HEK293 (cell line): Measurements from ENCODE around the gene SLC25A14.

Experiments
- CTCF ChIA-PET: fragments of 350-600 bp; formaldehyde crosslinking; extraction: SDS; loops from one replicate; lab custom pipeline; 2021; ENCODE audit warnings: antibody characterized with exemption; lab: Yijun Ruan, JAX
- POLR2A ChIA-PET: fragments of 300-600 bp; formaldehyde crosslinking; extraction: SDS; loops from one replicate; lab custom pipeline; 2020; ENCODE audit warnings: antibody characterized with exemption, inconsistent platforms; lab: Yijun Ruan, JAX
- H3K27ac ChIP-seq: fragments of 200-500 bp; sonication (Bioruptor generic); 2 replicates; pipeline ENCODE4 v1.5.1; 2014; ENCODE audit warnings: low read depth, low read length, control low read depth, inconsistent platforms; ENCODE audit errors: extremely low read depth
- H3K36me3 ChIP-seq, 2 experiments: fragments of 200-500 bp in 1 of 2; sonication (Bioruptor generic) in 1 of 2; 1 replicate in 1 of 2; 2 replicates in 1 of 2; pipeline ENCODE4 v1.5.1; 2014 to 2017; ENCODE audit warnings: inconsistent platforms in 2 of 2, low read length in 2 of 2; ENCODE audit not compliant: control insufficient read depth in 2 of 2, insufficient read depth in 1 of 2
- H3K4me1 ChIP-seq: fragments of 200-500 bp; sonication (Bioruptor generic); 2 replicates; pipeline ENCODE4 v1.5.1; 2014; ENCODE audit warnings: mild to moderate bottlenecking, low read length, inconsistent platforms; ENCODE audit not compliant: control insufficient read depth, insufficient read depth
- H3K4me3 ChIP-seq: 2 replicates; pipeline ENCODE4 v1.5.1; 2011; ENCODE audit warnings: low read depth, mild to moderate bottlenecking, control low read depth, low read length, moderate library complexity
- H3K9me3 ChIP-seq: fragments of 200-500 bp; sonication (Bioruptor generic); 2 replicates; pipeline ENCODE4 v1.5.1; 2014; ENCODE audit warnings: low read depth, low read length, inconsistent platforms; ENCODE audit not compliant: control insufficient read depth, insufficient read depth
- PBX3 ChIP-seq: sonication (generic); formaldehyde crosslinking; IDR thresholded peaks from 2 replicates; pipeline ENCODE4 v1.8.1; 2022; ENCODE audit warnings: mild to moderate bottlenecking, moderate library complexity, missing genetic modification reagents
- YY2 ChIP-seq: fragments of 450-650 bp; formaldehyde crosslinking; IDR thresholded peaks from 2 replicates; pipeline ENCODE4 v1.5.1; 2016; ENCODE audit warnings: missing biosample characterization, missing genetic modification characterization
- ZBTB20 ChIP-seq: fragments of 450-650 bp; formaldehyde crosslinking; IDR thresholded peaks from 2 replicates; pipeline ENCODE4 v1.5.1; 2016; ENCODE audit warnings: missing biosample characterization, missing genetic modification characterization
- ZIC2 ChIP-seq: fragments of 450-650 bp; formaldehyde crosslinking; IDR thresholded peaks from 2 replicates; pipeline ENCODE4 v1.5.1; 2016; ENCODE audit warnings: missing biosample characterization, missing genetic modification characterization
- ZNF10 ChIP-seq: fragments of 450-650 bp; formaldehyde crosslinking; IDR thresholded peaks from 2 replicates; pipeline ENCODE4 v1.5.1; 2017; ENCODE audit warnings: missing biosample characterization, missing genetic modification characterization
- ZNF274 ChIP-seq, 2 experiments: fragments of 200-500 bp in 1 of 2; fragments of 450-650 bp in 1 of 2; sonication (Bioruptor generic) in 1 of 2; formaldehyde crosslinking in 1 of 2; IDR thresholded peaks; 2 replicates each; pipeline versions ENCODE4 v1.5.1 to v1.6.1; 2014 to 2016; ENCODE audit warnings: borderline replicate concordance in 1 of 2, inconsistent platforms in 1 of 2, low read length in 1 of 2, missing biosample characterization in 1 of 2, missing genetic modification characterization in 1 of 2
- ZNF335 ChIP-seq: fragments of 450-650 bp; formaldehyde crosslinking; conservative IDR thresholded peaks from 2 replicates; pipeline ENCODE4 v1.5.1; 2016; ENCODE audit warnings: missing biosample characterization, missing genetic modification characterization
- ZNF341 ChIP-seq: fragments of 450-650 bp; formaldehyde crosslinking; IDR thresholded peaks from 2 replicates; pipeline ENCODE4; 2016; ENCODE audit warnings: low read depth, missing biosample characterization, missing genetic modification characterization
- ZNF362 ChIP-seq: fragments of 450-650 bp; formaldehyde crosslinking; IDR thresholded peaks from 2 replicates; pipeline ENCODE4 v1.5.1; 2016; ENCODE audit warnings: missing biosample characterization, missing genetic modification characterization
- ZNF548 ChIP-seq: fragments of 450-650 bp; formaldehyde crosslinking; IDR thresholded peaks from 2 replicates; pipeline ENCODE4 v1.5.1; 2016; ENCODE audit warnings: missing biosample characterization, missing genetic modification characterization
- ZNF560 ChIP-seq: fragments of 450-650 bp; formaldehyde crosslinking; IDR thresholded peaks from 2 replicates; pipeline ENCODE4 v1.5.1; 2017; ENCODE audit warnings: missing biosample characterization, missing genetic modification characterization, borderline replicate concordance
- TF ChIP-seq, protein P1 (sequence below): fragments of 450-650 bp; IDR thresholded peaks from 2 replicates; pipeline ENCODE4 v1.5.1; 2018; ENCODE audit warnings: missing biosample characterization, missing genetic modification characterization
- TF ChIP-seq, protein P2 (sequence below): fragments of 450-650 bp; formaldehyde crosslinking; IDR thresholded peaks from 2 replicates; pipeline ENCODE4 v1.5.1; 2017; ENCODE audit warnings: missing biosample characterization, missing genetic modification characterization

The SLC25A14 gene

DNA sequence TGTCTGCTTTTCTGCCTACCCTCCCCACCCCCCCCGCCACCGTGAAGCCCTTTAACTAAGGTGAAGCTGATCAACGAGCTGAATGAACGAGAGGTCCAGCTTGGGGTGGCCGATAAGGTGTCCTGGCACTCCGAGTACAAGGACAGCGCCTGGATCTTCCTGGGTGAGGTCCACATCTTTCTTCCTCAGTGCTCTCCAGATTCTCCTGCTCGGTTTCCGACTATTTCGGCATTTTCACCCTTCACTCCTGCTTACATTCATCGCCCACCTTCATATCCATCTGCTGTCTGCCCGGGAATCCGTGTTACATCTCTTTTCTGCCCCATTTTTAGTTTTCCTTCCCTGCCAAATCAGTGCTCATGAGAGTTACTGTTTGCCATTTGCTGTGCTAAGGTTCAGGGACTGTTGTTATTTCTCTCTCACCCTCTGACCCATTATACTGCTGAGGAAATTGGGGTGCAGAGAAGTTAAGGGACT is 62.5 kb downstream of the SLC25A14 start:
- ChIA-PET POLR2A (interaction anchor here (0.7 to 1.7 kb wide), 3 partner anchors 9 to 62 kb away, joined by 3 to 9 read pairs (median 3); partner anchors contain the start of gene SLC25A14), CTCF (interaction anchor here (0.6 kb wide), 1 partner anchor 9 kb away, joined by 3 read pairs; no protein-coding TSS in a partner anchor)
- Histone ChIP-seq H3K27ac (0 out of 2 replicates have a peak overlapping the region, but pooled peaks have one; percentile 35), H3K4me3 (peak overlapping the region; percentile 74), H3K9me3 (no peaks in the 10 kb centered on the region), H3K36me3 (peaks cover 0 to 18% of the 10 kb centered on the region in 2 experiments; a peak in 2 of 3 replicates), H3K4me1 (peaks cover 3% of the 10 kb centered on the region; the same call in 1 of the 2 replicates)
- TF ChIP-seq ZNF335 (tag by site-specific recombination) (peak; percentile 75), ZBTB20 (peak; percentile 90), ZIC2 (no peak), ZNF341 (tag by site-specific recombination) (peak; percentile 40; the same call in 1 of the 2 replicates)

DNA sequence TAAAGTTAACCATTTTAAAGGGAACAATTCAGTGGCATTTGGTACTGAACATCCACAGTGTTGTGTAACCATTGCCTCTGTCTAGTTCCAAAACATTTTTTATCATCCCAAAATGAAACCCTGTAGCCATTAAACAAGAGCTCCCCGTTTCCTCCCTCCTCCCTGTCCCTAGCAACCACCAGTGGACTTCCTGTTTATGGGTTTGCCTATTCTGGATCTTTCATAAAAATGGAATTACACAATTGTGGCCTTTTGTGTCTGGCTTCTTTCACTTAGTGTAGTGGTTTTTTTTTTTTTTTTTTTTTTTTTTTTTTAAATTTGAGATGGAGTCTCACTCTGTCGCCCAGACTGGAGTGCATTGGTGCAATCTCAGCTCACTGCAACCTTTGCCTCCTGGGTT is 73.7 kb downstream of the SLC25A14 start:
- POLR2A ChIA-PET: no interaction called here
- CTCF ChIA-PET: interaction anchor here (0.5 to 1.1 kb wide), 2 partner anchors 13 to 458 kb away, joined by 3 read pairs; no protein-coding TSS in a partner anchor
- no peaks in the 10 kb centered on the region for H3K4me1 ChIP-seq
- peaks cover 16 to 52% of the 10 kb centered on the region in 2 experiments for H3K36me3 ChIP-seq
- no peak overlapping the region for H3K27ac ChIP-seq
- no peaks in the 10 kb centered on the region; the same call in 1 of the 2 replicates for H3K9me3 ChIP-seq
- H3K4me3 ChIP-seq: no peak overlapping the region
- TF ChIP-seq ZNF548 (tag by site-specific recombination): no peak
- TF ChIP-seq PBX3: no peak
- TF ChIP-seq ZNF274 (IDR thresholded peaks at IDR 0.05; ENCODE audit: low read length): no peak
- no peak for TF ChIP-seq ZNF274 (tag by site-specific recombination; IDR thresholded peaks at IDR 0.05; ENCODE audit: borderline replicate concordance)
- TF ChIP-seq ZNF362 (tag by site-specific recombination): peak; percentile 67; the same call in 1 of the 2 replicates
- TF ChIP-seq, protein P1, sequence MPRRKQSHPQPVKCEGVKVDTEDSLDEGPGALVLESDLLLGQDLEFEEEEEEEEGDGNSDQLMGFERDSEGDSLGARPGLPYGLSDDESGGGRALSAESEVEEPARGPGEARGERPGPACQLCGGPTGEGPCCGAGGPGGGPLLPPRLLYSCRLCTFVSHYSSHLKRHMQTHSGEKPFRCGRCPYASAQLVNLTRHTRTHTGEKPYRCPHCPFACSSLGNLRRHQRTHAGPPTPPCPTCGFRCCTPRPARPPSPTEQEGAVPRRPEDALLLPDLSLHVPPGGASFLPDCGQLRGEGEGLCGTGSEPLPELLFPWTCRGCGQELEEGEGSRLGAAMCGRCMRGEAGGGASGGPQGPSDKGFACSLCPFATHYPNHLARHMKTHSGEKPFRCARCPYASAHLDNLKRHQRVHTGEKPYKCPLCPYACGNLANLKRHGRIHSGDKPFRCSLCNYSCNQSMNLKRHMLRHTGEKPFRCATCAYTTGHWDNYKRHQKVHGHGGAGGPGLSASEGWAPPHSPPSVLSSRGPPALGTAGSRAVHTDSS (tag by site-specific recombination): no peak
- no peak for TF ChIP-seq YY2 (tag by site-specific recombination)

DNA sequence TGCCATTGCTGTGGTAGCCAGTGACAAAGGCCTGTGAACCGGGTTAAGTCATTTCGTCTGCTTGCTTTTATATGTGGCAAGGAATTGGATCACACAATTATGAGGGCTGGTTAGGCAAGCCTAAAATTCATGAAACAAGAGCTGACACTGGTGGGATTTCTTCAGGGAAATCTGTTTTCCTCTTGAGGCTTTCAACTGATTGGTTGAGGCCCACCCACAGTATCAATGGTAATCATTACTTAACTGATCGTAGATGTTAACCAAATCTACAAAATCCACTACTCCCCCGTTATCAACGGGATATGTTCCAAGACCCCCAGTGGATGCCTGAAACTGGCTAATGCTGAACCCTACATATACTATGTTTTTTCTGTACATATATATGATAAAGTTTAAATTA is 75.1 kb downstream of the SLC25A14 start:
- H3K36me3 ChIP-seq: peaks cover 16 to 41% of the 10 kb centered on the region in 2 experiments; a peak in 2 of 3 replicates
- no peaks in the 10 kb centered on the region; the same call in 1 of the 2 replicates for H3K9me3 ChIP-seq
- no peak overlapping the region for H3K27ac ChIP-seq
- H3K4me3 ChIP-seq: no peak overlapping the region
- H3K4me1 ChIP-seq: no peaks in the 10 kb centered on the region
- TF ChIP-seq, protein P2, sequence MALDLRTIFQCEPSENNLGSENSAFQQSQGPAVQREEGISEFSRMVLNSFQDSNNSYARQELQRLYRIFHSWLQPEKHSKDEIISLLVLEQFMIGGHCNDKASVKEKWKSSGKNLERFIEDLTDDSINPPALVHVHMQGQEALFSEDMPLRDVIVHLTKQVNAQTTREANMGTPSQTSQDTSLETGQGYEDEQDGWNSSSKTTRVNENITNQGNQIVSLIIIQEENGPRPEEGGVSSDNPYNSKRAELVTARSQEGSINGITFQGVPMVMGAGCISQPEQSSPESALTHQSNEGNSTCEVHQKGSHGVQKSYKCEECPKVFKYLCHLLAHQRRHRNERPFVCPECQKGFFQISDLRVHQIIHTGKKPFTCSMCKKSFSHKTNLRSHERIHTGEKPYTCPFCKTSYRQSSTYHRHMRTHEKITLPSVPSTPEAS (tag by site-specific recombination): no peak
- TF ChIP-seq ZNF560 (no peak), ZNF10 (tag by site-specific recombination) (peak; percentile 89)
- CTCF ChIA-PET: no interaction called here
- POLR2A ChIA-PET: interaction anchor here (1.1 kb wide), 1 partner anchor 13 kb away, joined by 3 read pairs; no protein-coding TSS in a partner anchor
